22Rv1 (cell line): ENCODE measurements around the gene ZBTB7A.

ENCODE experiments used
- ZFX ChIP-seq: fragments of 450-650 bp; IDR thresholded peaks from 2 replicates; pipeline ENCODE4 v1.6.1; 2017; ENCODE audit warnings: antibody characterized with exemption, borderline replicate concordance
- TF ChIP-seq, protein P1 (sequence below): fragments of 450-650 bp; IDR thresholded peaks from 2 replicates; pipeline ENCODE4 v1.5.1; 2017; ENCODE audit warnings: mild to moderate bottlenecking

GRCh38 chr19:4066682-4067395, at the start of gene ZBTB7A:
- TF ChIP-seq, protein P1, sequence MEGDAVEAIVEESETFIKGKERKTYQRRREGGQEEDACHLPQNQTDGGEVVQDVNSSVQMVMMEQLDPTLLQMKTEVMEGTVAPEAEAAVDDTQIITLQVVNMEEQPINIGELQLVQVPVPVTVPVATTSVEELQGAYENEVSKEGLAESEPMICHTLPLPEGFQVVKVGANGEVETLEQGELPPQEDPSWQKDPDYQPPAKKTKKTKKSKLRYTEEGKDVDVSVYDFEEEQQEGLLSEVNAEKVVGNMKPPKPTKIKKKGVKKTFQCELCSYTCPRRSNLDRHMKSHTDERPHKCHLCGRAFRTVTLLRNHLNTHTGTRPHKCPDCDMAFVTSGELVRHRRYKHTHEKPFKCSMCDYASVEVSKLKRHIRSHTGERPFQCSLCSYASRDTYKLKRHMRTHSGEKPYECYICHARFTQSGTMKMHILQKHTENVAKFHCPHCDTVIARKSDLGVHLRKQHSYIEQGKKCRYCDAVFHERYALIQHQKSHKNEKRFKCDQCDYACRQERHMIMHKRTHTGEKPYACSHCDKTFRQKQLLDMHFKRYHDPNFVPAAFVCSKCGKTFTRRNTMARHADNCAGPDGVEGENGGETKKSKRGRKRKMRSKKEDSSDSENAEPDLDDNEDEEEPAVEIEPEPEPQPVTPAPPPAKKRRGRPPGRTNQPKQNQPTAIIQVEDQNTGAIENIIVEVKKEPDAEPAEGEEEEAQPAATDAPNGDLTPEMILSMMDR, result no peak
- TF ChIP-seq ZFX, result no peak
